Testis (tissue), 2 donors: ENCODE measurements around the gene ALPK1.

Source experiments
- CTCF ChIP-seq, 3 experiments: fragments of 450-650 bp in 2 of 3; fragments of 200-600 bp in 1 of 3; sonication (generic) in 1 of 3; IDR thresholded peaks; one replicate each; pipeline ENCODE4 v1.5.1; 2016 to 2019; ENCODE audit warnings: antibody characterized with exemption in 3 of 3, mild to moderate bottlenecking in 2 of 3, moderate library complexity in 1 of 3
- POLR2A ChIP-seq: fragments of 450-650 bp; IDR thresholded peaks from one replicate; pipeline ENCODE4 v1.6.1; 2017; ENCODE audit warnings: antibody characterized with exemption, mild to moderate bottlenecking, moderate library complexity

DNA sequence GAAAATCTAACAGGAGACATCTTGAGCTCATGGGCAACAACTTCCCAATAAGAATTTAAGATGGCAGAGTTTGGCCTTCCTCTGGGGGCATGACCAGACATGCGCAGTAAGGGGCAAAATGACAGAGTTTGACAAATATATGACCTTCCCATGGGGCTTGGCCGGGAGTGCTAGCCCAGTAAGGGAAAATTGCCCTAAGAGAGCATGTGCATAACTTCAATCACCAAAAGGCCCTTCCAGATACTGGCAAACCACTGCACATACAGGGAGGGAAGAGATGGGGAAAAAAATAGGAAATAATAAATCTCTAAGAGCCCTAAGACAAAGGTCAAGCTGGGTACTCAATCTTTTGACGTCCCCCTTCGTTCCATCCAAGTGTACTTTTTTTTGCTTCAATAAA is 24.9 kb upstream of the ALPK1 start:
- TF ChIP-seq CTCF (IDR thresholded peaks at IDR 0.05) (no peak), POLR2A (no peak)
